Measurements from ENCODE around the gene ARID3B.
A peak's percentile ranks its signal among the peaks of the same experiment; 100 is the strongest.
"Not testable (repeated sequence)": the region's sequence is repeated elsewhere in the genome, so short reads cannot be mapped to it uniquely, and the experiment has no call there.

ARID3B gene, protein sequence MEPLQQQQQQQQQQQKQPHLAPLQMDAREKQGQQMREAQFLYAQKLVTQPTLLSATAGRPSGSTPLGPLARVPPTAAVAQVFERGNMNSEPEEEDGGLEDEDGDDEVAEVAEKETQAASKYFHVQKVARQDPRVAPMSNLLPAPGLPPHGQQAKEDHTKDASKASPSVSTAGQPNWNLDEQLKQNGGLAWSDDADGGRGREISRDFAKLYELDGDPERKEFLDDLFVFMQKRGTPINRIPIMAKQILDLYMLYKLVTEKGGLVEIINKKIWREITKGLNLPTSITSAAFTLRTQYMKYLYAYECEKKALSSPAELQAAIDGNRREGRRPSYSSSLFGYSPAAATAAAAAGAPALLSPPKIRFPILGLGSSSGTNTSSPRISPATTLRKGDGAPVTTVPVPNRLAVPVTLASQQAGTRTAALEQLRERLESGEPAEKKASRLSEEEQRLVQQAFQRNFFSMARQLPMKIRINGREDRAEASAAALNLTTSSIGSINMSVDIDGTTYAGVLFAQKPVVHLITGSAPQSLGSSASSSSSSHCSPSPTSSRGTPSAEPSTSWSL

DNA sequence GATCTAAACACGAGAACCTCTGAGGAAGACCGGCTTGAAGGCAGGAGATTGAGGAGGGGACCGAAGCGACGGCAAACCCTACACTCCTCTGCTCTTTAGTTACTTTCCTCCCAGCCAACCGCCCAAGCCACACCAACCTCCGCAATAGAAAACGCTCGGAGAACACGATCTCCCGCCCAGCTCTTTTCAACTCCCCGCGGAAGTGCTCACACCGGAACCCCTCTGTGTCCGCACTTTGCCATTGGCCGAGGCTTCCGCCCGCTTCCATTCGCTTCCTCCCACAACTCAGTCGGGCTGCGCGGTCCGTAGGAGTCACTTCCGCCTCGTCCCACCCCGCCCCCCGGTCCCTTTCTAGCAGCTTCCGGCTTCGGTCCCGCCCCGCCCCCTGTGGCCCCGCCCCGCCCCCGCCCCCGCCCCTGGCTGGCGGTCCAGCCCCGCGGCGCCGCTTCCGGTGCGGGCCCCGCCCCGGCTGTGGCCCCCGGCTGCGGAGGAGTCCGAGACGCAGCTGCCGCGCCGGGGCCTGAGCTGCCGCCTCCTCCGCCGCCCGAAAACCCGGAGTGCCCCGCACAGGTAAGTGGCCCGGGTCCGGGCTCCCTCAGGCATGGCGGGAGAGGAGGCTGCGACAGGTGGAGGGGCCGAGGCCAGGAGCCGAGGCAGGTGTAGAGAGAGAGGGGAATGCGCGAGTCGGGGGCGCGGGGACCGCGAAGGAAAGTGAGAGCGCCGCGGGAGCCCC lies at the start of gene ARID3B:
ARID3B (plus strand) TSS at position 460 of the 733 bp plus-strand sequence. CDS start 2,717 bp downstream, outside the sequence.
- peak; percentile 71 for DNase-seq

DNA sequence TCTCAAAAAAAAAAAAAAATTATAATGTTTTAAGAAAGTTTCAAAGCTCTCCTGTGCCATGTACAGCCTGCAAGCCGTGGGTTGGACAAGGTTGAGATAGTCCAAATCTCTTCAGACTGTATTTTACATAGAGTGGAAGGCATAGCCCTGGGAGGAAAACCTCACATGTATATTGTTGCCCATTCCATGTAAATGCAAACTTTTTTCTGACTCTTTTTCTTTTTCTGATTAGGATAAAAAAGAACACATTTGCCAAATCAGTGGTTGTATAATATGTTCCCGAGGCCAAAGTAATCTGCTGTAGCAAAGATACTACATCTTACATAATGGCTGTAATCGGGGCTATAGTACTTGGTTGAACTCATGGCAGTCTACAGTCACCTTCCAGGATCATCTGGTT lies 44.4 kb upstream of the ARID3B start:
- DNase-seq = no peak

DNA sequence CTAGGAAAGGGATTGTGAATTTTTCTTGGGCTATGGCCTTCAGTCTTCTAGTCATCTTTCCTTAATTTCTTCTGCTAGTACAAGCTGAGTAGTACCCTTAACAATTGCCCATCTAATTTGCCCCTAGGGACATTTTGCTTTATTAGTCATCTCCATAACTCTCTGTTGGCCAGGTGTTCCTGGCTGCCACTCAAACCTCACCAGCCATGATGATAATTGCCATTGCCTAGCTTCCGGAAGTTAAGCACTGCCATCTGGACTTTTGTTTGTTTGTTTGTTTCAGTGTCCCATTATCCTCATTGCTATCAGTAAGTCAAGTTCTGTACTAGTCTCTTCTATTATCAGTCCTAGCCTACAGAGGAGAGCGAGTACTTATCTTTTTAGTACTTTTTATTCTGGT lies 43.4 kb upstream of the ARID3B start:
- peak; percentile 59 for DNase-seq

DNA sequence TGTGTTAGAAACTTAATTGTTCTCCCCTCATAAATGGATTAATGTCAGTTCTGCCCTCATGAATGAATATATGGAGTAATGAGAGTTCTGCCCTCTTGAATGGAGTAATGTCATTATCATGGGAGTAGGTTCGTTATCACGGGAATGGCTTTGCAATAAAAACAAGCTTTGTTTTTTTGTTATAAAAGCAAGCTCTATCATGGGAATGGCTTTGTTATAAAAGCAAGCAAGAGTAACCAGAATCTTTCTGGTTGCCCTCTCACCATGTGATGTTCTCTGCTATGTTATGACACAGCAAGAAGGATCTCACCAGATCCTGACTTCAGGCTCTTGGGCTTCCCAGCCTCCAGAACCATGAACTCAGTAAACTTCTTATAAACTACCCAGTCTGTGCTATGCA lies 41.7 kb upstream of the ARID3B start:
- DNase-seq = no peak

DNA sequence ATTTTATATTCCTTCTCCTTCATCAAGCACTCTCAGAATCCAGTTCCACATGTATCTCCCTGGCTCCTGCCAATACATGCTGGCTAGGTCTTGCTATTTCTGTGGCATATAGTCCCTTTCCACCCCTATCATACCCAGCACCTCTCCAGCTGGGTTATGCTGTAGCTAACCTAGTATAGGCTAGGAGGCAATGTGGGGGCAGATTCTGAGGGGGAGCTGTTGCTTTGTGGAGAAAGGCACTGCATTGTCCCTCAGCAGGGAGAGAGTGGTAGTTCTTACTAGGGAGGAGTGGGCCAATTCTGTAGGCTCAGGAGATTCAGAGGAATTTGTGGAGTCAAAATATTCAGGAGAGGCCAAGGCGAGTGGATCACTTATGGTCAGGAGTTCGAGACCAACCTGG lies 40.6 kb upstream of the ARID3B start:
- DNase-seq = no peak

DNA sequence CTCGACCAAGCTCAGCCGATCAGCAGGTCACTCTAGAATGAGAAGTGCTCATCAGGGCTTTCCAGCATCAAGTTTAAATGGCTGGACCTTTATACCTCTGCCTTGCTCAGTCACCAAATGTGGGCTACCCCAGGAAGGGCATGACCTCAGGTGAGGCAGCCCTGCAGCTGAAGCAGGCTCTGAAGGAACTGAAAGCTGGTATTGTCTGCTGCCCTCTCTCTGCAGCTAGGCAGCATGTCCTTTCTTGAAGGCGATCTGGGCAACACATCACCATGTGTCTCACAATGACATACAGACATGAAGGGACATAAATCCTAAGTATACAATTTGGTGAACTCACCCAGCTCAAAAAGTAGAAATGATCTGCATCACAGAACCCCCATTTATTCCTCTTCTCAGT lies 38.7 kb upstream of the ARID3B start:
- no peak for DNase-seq

DNA sequence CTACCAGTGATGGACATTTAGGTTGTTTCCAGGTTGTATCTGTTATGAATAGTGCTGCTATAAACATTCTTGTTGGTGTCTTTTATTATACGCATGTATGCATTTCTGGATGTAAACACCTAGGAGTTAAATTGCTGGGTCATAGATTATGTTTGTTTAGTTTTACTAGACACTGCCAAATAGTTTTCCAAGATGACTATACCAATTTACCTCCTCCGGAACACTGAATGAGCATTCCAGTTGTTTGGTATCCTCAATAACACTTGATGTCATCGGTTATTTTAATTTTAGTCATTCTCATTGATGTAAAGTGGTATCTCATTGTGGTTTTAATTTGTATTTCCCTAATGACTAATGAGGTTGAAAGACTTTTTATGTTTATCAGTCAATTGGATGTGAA lies 36.6 kb upstream of the ARID3B start:
- DNase-seq = no peak

DNA sequence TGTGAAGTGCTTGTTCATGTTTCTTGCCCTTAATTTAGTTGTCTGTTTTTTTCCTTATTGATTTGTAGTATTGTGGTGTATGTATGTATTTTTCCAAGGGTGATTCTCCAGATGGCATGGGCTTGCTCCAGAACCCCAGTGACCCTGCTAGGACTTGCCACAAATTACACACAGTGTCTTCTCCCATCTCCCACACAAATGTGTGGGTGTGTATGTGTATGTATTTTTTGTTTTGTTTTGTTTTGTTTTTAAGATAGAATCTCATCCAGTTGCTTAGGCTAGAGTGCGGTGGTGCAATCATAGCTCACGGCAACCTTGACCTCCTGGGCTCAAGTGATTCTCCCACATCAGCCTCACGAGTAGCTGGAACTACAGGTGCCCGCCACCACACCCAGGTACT lies 36.2 kb upstream of the ARID3B start:
- no peak for DNase-seq

DNA sequence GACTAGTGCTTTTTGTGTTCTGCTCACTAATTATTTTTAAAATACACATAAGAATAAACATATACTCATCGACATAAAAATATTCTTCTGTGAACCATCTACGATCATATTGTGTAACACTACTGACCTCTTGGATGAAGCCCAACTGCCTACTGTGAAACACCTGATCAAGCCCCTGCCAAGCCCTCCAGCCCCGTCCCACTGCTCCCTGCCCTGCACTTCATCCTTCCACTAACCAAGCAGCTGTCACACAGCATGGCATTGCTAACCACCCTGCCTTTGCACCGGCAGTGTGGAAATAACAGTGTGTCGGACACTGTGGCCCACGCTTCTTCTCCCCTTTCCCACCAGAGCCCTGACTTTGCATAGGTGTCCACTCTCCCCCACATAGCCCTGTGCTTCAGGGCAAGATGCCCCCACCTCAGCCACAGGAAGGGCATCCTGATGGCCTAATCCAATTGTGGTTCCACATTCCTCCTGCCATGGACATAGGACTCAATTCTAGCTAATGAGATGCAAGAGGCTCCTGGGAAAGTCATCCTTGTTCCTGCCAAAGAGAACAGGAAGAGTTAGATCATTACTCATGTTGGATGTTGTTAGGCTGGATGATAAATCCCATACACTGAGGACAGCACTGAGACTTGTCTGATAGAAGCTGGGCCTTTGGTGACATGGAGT lies 35.0 kb upstream of the ARID3B start:
- DNase-seq = no peak

DNA sequence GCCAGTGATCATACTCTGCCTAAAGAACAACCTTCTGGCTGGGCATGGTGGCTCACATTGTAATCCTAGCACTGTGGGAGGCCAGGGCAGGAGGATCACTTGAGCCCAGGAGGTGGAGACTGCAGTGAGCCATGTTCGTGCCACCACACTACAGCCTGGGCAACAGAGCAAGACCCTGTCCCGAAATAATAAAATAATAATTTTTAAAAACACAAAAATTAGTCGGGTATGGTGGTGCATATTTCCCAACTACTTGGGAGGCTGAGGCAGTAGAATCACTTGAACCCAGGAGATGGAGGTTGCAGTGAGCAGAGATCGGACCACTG lies 34.5 kb upstream of the ARID3B start:
- no peak for DNase-seq

DNA sequence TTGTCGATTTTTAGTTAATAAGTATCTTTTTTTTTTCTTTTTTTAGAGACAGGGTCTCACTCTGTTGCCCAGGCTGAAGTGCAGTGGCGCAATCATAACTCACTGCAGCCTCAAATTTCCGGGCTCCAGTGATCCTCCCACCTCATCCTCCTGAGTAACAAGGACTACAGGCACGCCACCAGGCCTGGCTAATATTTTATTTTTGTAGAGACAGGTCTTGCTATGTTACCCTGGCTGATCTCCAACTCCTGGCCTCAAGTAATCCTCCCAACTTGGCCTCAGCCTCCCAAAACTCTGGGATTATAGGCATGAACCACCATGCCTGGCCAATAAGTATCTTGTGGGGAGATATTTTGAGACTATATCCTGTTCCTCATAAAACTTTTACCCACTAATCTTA lies 29.4 kb upstream of the ARID3B start:
- DNase-seq = no peak

DNA sequence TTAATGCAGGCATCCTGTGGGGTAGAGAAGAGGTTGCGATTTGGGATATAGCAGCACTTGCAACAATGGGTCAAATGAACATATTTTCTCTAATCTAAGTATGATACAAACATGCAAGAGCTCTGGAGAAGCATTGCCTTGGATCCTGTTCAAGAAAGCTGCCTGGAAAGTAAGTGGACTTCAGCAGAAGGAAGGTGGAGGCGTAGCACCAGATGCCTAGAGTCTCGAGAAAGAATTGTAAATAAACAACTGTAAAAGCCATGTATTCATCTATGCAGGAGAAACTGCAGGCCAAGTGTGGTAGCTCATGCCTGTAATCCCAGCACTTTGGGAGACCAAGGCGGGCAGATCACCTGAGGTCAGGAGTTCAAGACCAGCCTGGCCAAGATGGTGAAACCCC lies 27.0 kb upstream of the ARID3B start:
- DNase-seq = not testable (repeated sequence)

DNA sequence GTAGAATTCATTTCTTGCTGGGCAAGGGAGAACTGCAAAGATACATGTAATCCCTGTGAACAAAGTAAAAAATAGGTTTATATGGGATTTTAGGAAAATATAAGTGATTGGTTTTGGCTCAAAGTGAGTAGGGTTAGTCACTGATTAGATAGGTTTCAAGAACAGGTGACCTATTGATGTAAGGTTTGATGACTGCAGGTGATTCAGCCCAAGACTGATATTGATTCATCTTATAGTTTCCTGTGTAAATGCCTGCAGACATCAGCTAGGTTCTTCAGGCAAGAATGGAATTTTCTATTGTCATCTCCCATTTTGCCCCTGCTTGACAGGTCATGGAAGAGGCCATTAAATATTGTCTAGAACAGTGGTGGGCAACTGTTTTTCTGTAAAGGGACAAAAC lies 23.9 kb upstream of the ARID3B start:
- no peak for DNase-seq

DNA sequence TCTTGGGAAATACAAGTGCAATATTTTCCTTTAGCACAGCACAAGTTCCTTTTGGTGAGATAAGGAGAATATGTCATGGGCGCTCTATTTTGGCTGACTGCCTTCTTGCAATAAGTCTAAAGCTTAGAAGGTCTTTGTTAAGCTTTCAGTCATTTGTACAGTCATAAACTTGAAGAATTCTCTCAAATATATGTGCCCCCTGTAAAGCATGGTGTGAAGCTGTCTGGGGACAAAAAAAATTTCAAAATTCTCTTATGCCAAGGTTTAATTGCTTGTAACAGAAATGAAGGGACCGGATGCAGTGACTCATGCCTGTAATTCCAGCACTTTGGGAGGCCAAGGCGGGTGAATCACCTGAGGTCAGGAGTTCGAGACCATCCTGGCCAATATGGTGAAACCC lies 21.7 kb upstream of the ARID3B start:
- no peak for DNase-seq

DNA sequence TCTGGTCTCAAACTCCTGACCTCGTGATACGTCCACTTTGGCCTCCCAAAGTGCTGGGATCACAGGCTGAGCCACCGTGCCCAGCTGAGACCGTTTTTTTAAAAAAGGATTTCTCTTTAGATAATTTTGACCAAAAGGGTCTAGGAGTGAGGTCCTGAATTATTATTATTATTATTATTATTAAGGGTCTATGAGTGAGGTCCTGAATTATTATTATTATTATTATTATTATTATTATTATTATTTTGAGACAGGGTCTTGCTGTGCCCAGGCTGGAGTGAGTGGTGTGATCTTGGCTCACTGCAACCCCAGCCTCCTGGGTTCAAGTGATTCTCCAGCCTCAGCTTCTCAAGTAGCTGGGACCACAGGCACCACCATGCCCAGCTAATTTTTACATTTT lies 20.6 kb upstream of the ARID3B start:
- DNase-seq = no peak

DNA sequence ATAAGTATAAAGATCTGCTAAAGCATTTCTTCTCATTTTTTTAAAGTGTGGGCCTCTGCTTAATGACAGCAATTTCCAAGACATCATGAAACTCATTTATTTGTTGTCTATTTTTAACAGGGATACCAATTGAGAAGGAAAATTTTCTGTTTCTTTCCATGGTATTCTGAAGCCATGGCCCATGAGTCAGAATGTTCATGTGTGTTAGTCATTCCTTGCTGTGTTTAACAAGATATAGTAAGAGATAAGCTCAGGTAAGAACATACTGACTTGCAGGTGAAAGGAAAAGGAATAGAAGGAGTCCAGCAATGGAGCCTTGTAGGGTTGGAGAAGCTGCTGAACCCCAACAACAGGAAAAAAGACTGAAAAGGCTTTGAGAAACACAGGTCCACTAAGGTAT lies 17.0 kb upstream of the ARID3B start:
- DNase-seq = no peak

DNA sequence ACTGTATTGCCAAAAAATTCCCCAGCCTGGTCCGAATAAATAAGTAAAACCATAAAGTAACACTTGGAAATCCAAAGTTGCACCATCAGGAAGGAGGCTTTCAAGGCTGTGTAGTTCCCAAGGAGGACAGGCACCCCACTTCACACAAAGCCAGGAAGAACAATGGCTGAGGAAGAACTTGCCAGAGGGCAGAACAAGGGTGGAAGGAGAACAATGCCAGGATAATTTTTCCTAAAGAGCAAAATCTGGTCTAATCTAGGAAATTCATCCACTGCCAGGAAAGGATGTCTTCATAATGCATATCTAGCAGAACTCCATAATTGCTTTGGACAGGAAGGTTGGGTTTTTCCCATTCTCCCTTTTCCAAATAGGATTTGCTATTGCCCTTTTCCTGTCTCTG lies 15.7 kb upstream of the ARID3B start:
- no peak for DNase-seq

DNA sequence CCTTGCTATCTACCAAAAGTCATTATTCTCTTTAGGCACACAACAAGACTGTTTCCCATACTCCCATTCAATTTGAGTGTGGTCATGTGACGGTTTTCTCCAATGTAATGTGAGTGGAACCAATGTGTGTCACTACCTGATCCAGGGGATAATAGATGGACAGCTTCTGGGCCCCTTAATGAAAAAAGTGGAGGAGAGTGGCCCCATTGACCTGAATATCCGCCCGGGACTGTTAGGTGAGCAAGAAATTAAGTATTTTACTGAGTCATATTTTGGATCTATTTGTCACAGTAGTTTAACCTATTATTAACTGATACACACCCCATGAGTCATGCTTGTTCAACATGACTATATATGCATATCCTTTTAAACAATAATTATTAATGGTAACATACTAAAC lies 15.1 kb upstream of the ARID3B start:
- no peak for DNase-seq

DNA sequence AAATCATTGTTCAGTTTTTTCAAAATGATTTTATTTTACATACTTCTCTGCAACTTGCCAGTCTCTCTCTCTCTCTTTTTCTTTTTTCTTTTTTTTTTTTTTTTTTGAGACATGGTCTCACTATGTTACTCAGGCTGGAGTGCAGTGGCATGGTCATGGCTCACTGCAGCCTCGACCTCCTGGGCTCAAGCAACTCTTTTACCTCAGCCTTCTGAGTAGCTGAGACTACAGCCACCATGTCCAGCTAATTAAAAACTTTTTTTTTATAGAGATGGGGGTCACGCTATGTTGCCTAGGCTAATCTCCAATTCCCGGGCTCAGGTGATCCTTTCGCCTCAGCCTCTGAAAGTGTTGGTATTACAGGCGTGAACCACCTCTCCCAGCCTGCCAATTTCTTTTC lies 12.1 kb upstream of the ARID3B start:
- DNase-seq = no peak

DNA sequence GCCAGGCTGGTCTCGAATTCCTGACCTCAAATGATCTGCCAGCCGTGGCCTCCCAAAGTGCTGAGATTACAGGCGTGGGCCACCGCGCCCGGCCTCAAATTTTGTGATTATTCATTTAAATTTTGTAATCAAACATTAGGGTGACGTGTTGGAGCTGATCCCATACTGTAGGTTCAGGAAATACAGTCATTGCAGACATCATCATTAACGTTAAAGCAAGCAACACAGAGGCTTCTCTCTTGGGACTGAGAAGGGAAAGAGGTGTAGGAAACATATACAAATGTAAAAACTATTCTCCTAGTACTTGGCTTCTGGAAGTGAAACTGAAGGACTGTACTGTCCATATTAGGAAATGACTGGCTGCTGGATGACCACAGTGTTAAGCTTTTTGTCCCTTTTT lies 11.1 kb upstream of the ARID3B start:
- DNase-seq = no peak

DNA sequence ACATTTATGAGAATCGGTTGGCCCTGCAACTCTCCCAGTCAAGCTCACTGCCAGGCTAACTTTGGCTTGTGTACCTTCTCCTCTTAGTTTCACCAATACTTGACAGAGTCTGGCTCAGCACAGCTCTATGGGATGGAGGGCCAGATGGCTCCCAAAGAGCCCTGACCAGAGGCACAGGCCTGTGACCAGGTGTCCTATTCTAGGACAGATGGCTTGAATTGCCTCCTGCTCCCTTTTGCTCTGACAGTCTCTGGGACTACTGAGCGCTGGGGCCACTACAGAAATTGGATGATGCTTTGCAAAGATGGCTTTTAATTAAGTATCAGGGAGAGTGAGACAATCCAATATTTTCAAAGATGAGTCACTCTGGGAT lies 10.3 kb upstream of the ARID3B start:
- no peak for DNase-seq

DNA sequence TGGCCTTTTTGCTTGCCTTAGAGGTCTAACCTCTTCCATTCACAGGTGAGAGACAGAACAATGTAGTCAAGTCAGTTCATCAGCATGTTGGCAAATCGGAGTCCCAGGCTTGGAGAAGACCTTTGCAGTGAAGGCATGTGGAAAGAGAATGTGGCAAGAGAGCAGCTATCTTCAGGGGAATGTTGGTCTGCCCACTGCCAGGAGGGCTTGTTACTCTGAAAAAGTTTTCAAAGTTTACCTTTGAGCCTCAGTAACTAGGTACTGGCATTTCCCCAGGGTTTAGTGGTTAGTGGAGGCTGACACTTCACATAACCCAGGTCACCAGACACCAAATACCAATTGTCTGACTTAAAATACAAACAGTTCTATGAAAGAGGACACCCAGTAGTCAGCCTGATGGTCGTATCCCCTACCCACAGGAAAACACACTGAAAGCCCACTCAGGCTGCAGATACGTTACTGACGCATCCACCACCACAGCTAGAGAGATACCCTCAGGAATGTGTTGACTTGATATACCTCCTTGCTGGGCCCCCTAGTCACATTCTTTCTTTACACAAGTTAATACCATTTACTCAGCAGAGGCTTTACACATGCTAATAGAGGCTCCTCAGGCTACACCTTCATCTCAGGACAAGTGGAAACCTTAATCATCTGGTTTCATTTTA lies 9.7 kb upstream of the ARID3B start:
- DNase-seq = no peak

DNA sequence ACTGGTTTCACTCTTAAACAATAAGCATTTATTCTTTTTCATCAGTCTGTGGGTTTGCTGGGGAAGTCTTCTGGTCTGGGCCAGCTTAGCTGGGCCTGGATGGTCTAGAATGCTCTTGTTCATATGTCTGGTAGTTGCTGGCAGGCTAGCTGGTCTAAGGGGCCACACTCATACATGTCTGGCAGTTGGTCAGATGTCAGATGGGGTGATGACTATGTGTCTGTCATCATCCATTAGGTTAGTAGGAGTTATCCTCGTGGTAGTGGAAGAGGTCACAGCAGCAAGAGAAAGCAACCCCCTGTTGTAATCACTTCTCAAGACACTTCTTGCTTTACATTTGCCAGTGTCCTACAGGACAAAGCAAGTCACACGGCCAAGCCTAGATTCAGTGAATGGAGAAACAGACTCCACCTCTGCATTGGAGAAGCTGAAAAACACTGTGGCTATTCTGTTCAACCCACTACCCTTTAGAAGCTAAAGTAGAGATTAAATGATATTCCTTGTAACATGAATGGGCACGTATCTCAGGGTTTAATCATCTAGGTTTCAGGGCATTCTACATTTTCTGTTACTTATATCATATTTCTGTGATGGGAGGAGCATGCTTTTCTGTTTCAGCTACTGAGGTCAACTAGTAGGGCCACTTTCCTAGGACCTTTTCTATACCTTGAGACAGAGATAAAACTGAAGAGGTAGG lies 5.5 kb upstream of the ARID3B start:
- DNase-seq = no peak

Measured in NCI-H510A treated with DMSO at 0.1 percent for 48 hours (cell line).